ENCODE results near the gene MSMB.

DNA sequence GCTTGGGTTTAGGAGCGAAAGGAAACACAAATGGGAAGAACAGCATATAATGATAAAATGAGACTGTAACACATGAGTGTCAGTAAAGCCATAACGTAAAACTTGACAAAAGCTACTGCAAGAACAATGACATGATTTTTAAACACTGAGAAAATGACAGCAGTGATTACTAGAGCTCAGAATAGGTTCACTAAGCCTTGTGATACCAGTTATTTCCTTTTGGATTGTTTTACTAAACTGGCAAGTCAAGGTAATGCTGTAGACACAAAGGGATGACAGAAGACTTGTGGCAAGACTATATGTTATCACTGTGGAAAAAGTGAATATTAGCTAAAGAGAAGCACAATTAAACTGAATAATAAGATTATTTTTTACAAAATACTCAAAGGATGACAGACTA is 28.3 kb downstream of the MSMB start:
- TF ChIP-seq, protein P1, sequence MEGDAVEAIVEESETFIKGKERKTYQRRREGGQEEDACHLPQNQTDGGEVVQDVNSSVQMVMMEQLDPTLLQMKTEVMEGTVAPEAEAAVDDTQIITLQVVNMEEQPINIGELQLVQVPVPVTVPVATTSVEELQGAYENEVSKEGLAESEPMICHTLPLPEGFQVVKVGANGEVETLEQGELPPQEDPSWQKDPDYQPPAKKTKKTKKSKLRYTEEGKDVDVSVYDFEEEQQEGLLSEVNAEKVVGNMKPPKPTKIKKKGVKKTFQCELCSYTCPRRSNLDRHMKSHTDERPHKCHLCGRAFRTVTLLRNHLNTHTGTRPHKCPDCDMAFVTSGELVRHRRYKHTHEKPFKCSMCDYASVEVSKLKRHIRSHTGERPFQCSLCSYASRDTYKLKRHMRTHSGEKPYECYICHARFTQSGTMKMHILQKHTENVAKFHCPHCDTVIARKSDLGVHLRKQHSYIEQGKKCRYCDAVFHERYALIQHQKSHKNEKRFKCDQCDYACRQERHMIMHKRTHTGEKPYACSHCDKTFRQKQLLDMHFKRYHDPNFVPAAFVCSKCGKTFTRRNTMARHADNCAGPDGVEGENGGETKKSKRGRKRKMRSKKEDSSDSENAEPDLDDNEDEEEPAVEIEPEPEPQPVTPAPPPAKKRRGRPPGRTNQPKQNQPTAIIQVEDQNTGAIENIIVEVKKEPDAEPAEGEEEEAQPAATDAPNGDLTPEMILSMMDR (IDR thresholded peaks at IDR 0.05): no peak
- TF ChIP-seq POLR2A (IDR thresholded peaks at IDR 0.05) (no peak), POLR2AphosphoS5 (IDR thresholded peaks at IDR 0.05) (no peak)
